AG04449 (cell line): ENCODE measurements around the gene PTPN1.

ENCODE experiments used
- CTCF ChIA-PET: fragments of 350-600 bp; formaldehyde crosslinking; extraction: SDS; loops from one replicate; lab custom pipeline; 2021; ENCODE audit warnings: antibody characterized with exemption; lab: Yijun Ruan, JAX
- POLR2A ChIA-PET: fragments of 400-600, 350-600 bp; formaldehyde crosslinking; extraction: SDS; loops from one replicate; lab custom pipeline; 2020; ENCODE audit warnings: antibody characterized with exemption, inconsistent platforms; lab: Yijun Ruan, JAX
- DNase-seq: peaks from one replicate; pipeline ENCODE4 v3.0.0-alpha.2; 2010; ENCODE audit warnings: low read depth, low spot score
- H3K4me3 ChIP-seq: 2 replicates; pipeline ENCODE4 v1.5.1; 2011; ENCODE audit warnings: low read depth, mild to moderate bottlenecking, control low read depth, low read length
- CTCF ChIP-seq: IDR thresholded peaks from one replicate; pipeline ENCODE4 v1.5.1; 2011; ENCODE audit warnings: mild to moderate bottlenecking, moderate library complexity, low read length, control low read depth, inconsistent platforms; ENCODE audit not compliant: insufficient read depth; ENCODE audit errors: missing control alignments

The PTPN1 gene

DNA sequence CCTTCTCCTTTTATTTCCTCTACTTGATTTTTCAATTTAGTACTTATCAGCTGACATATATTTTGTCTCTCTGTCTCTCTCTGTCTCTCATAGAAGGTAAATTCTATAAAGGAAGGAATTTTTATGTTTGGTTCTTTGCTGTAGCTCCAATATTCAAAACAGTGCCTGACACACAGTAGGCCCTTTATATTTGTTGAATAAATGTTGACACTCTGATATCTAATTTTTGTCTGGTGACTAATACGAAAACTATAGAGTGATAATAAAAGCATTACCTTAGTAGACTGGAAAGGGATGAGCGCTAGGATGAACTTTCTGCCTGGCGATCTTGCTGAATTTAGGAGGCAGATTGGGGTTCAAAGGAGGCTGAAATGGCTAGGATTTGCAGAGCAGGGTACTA lies 42.8 kb downstream of the PTPN1 start:
- DNase-seq: no peak
- no peak for TF ChIP-seq CTCF
- ChIA-PET CTCF (interaction anchor here (0.7 to 1.6 kb wide), 4 partner anchors 16 to 375 kb away, joined by 3 read pairs; no protein-coding TSS in a partner anchor), POLR2A (no interaction called here)
- H3K4me3 ChIP-seq: no peak overlapping the region

GRCh38 chr20:50554694-50555579 lies 44.8 kb downstream of the PTPN1 start:
- ChIA-PET POLR2A (no interaction called here), CTCF (interaction anchor here (1.0 kb wide), 1 partner anchor 11 kb away, joined by 4 read pairs; no protein-coding TSS in a partner anchor)
- H3K4me3 ChIP-seq: no peak overlapping the region
- TF ChIP-seq CTCF: no peak
- DNase-seq: no peak

DNA sequence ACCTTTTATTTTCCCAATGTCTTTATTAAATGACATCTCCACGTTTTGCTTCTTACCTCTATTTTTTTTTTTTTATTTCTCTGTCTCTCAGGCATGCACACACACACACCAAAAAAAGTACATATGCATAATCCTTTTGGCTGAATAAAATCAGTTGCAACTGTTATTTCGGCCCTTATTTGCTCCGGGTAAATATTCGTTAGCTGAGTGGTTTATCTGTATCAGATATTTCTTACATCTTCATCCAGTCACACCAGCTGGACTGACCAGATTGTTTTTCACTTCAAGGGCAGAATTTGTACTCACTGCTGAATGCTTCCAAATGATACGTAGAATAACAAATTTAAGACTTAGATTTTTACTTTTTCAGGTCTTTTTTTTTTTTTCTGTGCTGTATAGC lies 45.5 kb downstream of the PTPN1 start:
- ChIA-PET CTCF (interaction anchor here (2.1 kb wide), 1 partner anchor 19 kb away, joined by 8 read pairs; no protein-coding TSS in a partner anchor), POLR2A (no interaction called here)
- no peak overlapping the region for H3K4me3 ChIP-seq
- TF ChIP-seq CTCF: no peak
- DNase-seq: no peak

DNA sequence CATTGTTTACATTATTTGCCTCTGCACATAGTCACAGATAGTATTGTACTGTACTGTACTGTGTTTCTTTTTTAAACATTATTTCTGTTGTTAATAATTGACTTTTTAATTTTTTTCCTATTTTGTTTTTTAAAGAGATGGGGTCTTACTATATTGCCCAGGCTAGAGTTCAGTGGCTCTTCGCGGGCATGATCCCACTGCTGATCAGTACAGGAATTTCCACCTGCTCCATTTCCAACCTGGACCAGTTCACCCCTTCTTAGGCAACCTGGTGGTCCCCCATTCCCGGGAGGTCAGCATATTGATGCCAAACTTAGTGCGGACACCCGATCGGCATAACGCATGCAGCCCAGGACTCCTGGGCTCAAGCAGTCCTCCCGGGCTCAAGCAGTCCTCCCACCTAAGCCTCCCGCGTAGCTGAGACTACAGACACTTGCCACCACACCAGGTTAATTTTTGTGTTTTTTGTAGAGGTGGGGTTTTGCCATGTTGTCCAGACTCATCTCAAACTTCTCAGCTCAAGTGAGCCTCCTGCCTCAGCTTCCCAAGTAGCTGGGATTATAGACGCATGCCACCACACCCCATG lies 47.5 kb downstream of the PTPN1 start:
- ChIA-PET POLR2A (no interaction called here), CTCF (interaction anchor here (1.0 to 10.4 kb wide), 6 partner anchors 8 to 53 kb away, joined by 3 to 88 read pairs (median 4); no protein-coding TSS in a partner anchor)
- DNase-seq: no peak
- no peak overlapping the region for H3K4me3 ChIP-seq
- no peak for TF ChIP-seq CTCF

DNA sequence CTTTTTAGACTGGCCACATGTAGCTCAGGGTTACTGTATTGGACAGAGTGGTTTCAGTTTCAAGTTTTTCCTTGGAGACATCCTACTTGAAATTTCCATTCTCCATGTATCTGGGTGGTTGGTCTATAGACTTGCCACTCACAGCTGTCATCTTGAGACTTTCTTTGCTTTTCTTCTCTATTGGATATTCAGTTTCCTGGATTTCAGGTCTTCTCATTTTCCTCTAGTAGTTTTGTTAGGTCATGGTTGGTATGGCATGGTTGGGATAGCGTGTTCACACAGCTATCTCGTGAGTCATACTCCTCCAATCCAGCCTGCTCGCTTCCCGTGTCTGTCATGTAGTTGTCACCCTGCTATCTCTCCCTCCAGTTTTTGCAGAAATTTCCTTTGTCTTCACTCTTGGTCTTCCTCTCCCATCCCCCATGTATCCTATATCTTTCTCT lies 48.3 kb downstream of the PTPN1 start:
- ChIA-PET POLR2A (no interaction called here), CTCF (interaction anchor here (1.0 to 10.4 kb wide), 3 partner anchors 17 to 54 kb away, joined by 3 to 88 read pairs (median 5); no protein-coding TSS in a partner anchor)
- no peak for TF ChIP-seq CTCF
- DNase-seq: peak; percentile 34
- H3K4me3 ChIP-seq: no peak overlapping the region

DNA sequence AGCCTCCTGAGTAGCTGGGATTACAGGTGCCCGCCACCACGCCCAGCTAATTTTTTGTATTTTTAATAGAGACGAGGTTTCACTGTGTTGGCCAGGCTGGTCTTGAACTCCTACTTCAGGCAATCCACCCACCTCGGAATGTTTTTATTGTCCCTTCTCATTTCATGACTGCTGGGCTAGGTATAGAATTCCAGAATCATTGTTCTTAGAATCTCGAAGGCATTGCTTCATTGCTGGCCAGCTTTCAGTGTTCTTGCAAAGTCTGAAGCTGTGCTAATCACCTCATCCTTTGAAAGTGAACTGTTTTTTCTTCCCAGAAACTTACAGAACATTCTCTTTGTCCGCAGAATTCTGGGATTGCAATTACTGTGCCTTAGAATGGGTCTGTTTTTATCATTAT lies 49.0 kb downstream of the PTPN1 start:
- H3K4me3 ChIP-seq: no peak overlapping the region
- ChIA-PET CTCF (interaction anchor here (0.9 to 10.4 kb wide), 2 partner anchors 9 to 16 kb away, joined by 4 to 88 read pairs; no protein-coding TSS in a partner anchor), POLR2A (no interaction called here)
- DNase-seq: no peak
- TF ChIP-seq CTCF: no peak
